Adrenal gland (tissue), 12 donors: ENCODE results near the gene FBLN1. TPM values are rescaled to one million over a fixed set of nuclear protein-coding genes. Genes with fewer than 3 reads are reported as not detected.
A peak's percentile ranks its signal among the peaks of the same experiment; 100 is the strongest.

Experiments used
- DNase-seq, 7 donors: peaks; one replicate each; pipeline ENCODE4 v3.0.0-alpha.2; 2019 to 2020
- H3K27ac ChIP-seq, 5 donors: fragments of 200-600 bp; sonication (generic) in 4 of 5; 1 replicate in 3 of 5; 2 replicates in 2 of 5; pipeline versions ENCODE4 v1.5.1 to v1.8.0; 2016 to 2020; ENCODE audit warnings: mild to moderate bottlenecking in 1 of 5
- H3K27me3 ChIP-seq: fragments of 200-600 bp; 2 replicates; pipeline ENCODE4 v1.8.0; 2021
- H3K36me3 ChIP-seq, 2 donors: fragments of 200-600 bp; replicated peaks in 1 of 2; 1 replicate in 1 of 2; 2 replicates in 1 of 2; pipeline versions ENCODE4 v1.5.1 to v1.8.0; 2018 to 2022
- H3K4me1 ChIP-seq, 2 donors: fragments of 200-600 bp; replicated peaks in 1 of 2; 1 replicate in 1 of 2; 2 replicates in 1 of 2; pipeline versions ENCODE4 v1.5.1 to v1.8.0; 2018 to 2021
- H3K4me3 ChIP-seq, 4 donors: fragments of 200-600 bp; sonication (generic) in 3 of 4; one replicate each; pipeline ENCODE4 v1.5.1; 2016 to 2018
- H3K9me3 ChIP-seq, 3 donors: fragments of 200-600 bp; sonication (generic) in 1 of 3; replicated peaks in 1 of 3; 1 replicate in 2 of 3; 2 replicates in 1 of 3; pipeline versions ENCODE4 v1.5.1 to v1.8.0; 2016 to 2021
- POLR2A ChIP-seq, 2 donors: fragments of 450-650 bp; IDR thresholded peaks; one replicate each; pipeline ENCODE4 v1.6.1; 2017; ENCODE audit warnings: antibody characterized with exemption in 2 of 2, mild to moderate bottlenecking in 2 of 2, moderate library complexity in 1 of 2
- whole genome bisulfite sequencing, 4 donors: extraction: QIAGEN DNeasy Blood & Tissue Kit in 2 of 4; methylation state at CpG; one replicate each; pipeline versions ENCODE4 v1.1.5 to v1.1.7; 2013 to 2017; 5-methylcytosine and 5-hydroxymethylcytosine counted together
- intact Hi-C, 2 donors: fragments of 100-400 bp; cut with DNase I; formaldehyde crosslinking; loops; one replicate each; pipeline versions ENCODE4 v1.14.1 to v1.15.0; 2022 to 2023
- polyA plus RNA-seq, 3 donors: library from polyadenylated mRNA; stranded (reverse); fragments of 200-250 nt in 2 of 3; fragments of 350-450 nt in 1 of 3; fragmentation: Illumina TruSeq in 1 of 3; extraction: RNeasy Lipid Tissue Mini Kit (QIAGEN cat#74804) in 1 of 3; gene quantifications; one replicate each; pipeline ENCODE4 v1.2.3, GENCODE V29; 2013 to 2014
- total RNA-seq, 9 donors: library from RNA; depleted of rRNA in 4 of 9; stranded (reverse); fragments of >200 nt in 4 of 9; fragments of 120-200 nt in 1 of 9; fragmentation: NEBNext Ultra II Directional in 1 of 9; extraction: Animal tissue kit (Norgen Biotek cat#: 25700) in 1 of 9; gene quantifications; one replicate each; pipeline versions ENCODE4 v1.1.0 to v1.2.4, GENCODE V29; 2013 to 2023
- TF ChIP-seq, protein P1 (sequence below), 6 experiments: fragments of 450-650 bp in 4 of 6; fragments of 200-600 bp in 2 of 6; sonication (generic) in 1 of 6; IDR thresholded peaks; 1 replicate in 5 of 6; 2 replicates in 1 of 6; pipeline versions ENCODE4 v1.5.1 to v1.8.0; 2016 to 2021; ENCODE audit warnings: antibody characterized with exemption in 6 of 6, mild to moderate bottlenecking in 2 of 6, moderate library complexity in 1 of 6
- donor health status: healthy with polysubstance abuse.
- donor health status: Bipolar disorder and iron deficiency.
- donor health status: DM: yes; HTN: yes; CAD: no.
- donor health status: DM: no; HTN: no; CAD: no.
- donor health status: DM: no; HTN: no; CAD: no.
- donor health status: DM: yes; HTN: yes; CAD: no.

FBLN1 gene
- total and polyA plus RNA-seq, 12 donors: 13.0 to 387 (median 148) TPM

DNA sequence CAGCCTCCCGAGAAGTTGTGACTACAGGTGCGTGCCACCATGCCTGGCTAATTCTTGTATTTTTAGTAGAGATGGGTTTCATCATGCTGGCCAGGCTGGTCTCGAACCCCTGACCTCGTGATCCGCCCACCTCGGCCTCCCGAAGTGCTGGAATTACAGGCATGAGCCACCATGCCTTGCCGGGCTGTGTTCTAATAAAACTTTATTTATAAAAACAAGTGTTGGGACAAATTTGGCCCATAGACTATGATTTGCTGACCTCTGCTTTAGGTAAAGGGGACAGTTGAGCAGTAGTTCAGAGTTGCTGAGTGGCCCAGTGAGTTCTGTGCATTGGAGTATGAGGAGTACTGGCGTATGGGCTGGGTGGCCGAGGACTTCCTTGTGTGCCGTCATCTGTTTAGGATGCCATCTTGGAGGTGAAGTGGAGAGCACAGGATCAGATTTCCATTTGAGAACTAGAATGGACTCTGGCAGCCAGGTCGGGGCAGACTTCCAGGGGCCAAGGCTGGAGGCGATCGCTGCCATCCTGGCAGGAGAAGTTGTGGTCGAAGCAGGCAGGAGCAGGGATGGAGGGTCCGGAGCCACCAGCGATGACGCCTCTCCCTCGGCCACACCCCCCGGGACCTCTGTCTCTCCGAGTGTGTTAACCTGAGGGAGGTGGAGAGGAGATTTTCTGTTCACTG is 43.8 kb downstream of the FBLN1 start:
- no peak overlapping the region for H3K27ac ChIP-seq

DNA sequence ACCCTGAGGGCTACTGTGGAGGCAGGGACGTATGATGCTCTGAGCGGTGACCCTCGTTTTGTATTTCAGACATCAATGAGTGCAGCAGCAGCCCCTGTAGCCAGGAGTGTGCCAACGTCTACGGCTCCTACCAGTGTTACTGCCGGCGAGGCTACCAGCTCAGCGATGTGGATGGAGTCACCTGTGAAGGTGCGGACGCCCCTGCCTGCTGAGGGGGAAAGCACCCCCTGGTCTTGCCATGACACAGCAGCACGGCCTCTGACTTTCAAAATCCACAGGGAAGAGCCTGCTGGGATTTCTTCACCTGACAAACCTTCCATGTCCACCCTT is 44.3 kb downstream of the FBLN1 start:
- no peak for TF ChIP-seq POLR2A (IDR thresholded peaks at IDR 0.05)
- Histone ChIP-seq H3K27ac (no peak overlapping the region), H3K27me3 (no peaks in the 10 kb centered on the region), H3K4me3 (no peak overlapping the region), H3K36me3 (no peaks in the 10 kb centered on the region), H3K9me3 (no peaks in the 10 kb centered on the region), H3K4me1 (peaks cover 0 to 9% of the 10 kb centered on the region in 2 donors)
- 79 to 92% (median 88%) methylated on average over 11 of the region's 11 CpGs for WGBS, 4 donors
- DNase-seq: no peak
- intact Hi-C loops: loop anchor here in 1 of 2 donors (5.0 kb wide), 1 partner anchor 275 kb away; no protein-coding TSS in a partner anchor

More for the DNA sequence above, 43.8 kb downstream of the FBLN1 start:
- DNase-seq: no peak
- intact Hi-C loops: loop anchor here in 1 of 2 donors (5.0 kb wide), 1 partner anchor 274 kb away; no protein-coding TSS in a partner anchor
- Histone ChIP-seq H3K27me3 (no peaks in the 10 kb centered on the region), H3K4me1 (peaks cover 0 to 6% of the 10 kb centered on the region in 2 donors), H3K9me3 (no peaks in the 10 kb centered on the region), H3K4me3 (no peak overlapping the region), H3K36me3 (no peaks in the 10 kb centered on the region)
- TF ChIP-seq, protein P1, sequence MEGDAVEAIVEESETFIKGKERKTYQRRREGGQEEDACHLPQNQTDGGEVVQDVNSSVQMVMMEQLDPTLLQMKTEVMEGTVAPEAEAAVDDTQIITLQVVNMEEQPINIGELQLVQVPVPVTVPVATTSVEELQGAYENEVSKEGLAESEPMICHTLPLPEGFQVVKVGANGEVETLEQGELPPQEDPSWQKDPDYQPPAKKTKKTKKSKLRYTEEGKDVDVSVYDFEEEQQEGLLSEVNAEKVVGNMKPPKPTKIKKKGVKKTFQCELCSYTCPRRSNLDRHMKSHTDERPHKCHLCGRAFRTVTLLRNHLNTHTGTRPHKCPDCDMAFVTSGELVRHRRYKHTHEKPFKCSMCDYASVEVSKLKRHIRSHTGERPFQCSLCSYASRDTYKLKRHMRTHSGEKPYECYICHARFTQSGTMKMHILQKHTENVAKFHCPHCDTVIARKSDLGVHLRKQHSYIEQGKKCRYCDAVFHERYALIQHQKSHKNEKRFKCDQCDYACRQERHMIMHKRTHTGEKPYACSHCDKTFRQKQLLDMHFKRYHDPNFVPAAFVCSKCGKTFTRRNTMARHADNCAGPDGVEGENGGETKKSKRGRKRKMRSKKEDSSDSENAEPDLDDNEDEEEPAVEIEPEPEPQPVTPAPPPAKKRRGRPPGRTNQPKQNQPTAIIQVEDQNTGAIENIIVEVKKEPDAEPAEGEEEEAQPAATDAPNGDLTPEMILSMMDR (IDR thresholded peaks at IDR 0.05): no peak
- TF ChIP-seq POLR2A (IDR thresholded peaks at IDR 0.05): no peak
- 84 to 90% (median 88%) methylated on average over 20 to 21 of the region's 21 CpGs for WGBS, 4 donors

DNA sequence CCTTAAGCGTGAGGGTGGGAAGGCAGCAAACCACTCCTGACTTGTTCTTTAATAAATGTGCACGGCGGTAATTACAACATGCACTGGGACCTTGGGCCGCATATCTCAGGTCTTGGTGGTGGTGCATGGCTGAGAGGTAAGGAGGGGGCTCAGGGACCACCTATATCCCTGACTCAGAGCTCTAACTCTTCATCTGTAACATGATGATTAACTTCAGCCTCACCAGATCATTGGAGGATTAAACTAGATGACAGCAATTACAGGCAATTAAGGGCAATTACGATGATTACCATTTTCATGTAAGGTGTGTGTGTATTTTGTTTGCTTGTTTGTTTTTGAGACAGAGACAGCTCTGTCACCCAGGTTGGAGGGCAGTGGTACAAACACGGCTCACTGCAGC is 45.0 kb downstream of the FBLN1 start:
- H3K36me3 ChIP-seq: no peaks in the 10 kb centered on the region
- H3K4me1 ChIP-seq: peaks cover 0 to 17% of the 10 kb centered on the region in 2 donors
- intact Hi-C loops: loop anchor here in 1 of 2 donors (5.0 kb wide), 1 partner anchor 275 kb away; no protein-coding TSS in a partner anchor
- H3K27me3 ChIP-seq: no peaks in the 10 kb centered on the region
- no peak for DNase-seq
- no peaks in the 10 kb centered on the region for H3K9me3 ChIP-seq
- no peak overlapping the region for H3K27ac ChIP-seq
- no peak overlapping the region for H3K4me3 ChIP-seq
- 59 to 82% (median 74%) methylated on average over 4 to 6 of the region's 6 CpGs for WGBS, 4 donors
- TF ChIP-seq, protein P1 (IDR thresholded peaks at IDR 0.05): no peak
- no peak for TF ChIP-seq POLR2A (IDR thresholded peaks at IDR 0.05)

DNA sequence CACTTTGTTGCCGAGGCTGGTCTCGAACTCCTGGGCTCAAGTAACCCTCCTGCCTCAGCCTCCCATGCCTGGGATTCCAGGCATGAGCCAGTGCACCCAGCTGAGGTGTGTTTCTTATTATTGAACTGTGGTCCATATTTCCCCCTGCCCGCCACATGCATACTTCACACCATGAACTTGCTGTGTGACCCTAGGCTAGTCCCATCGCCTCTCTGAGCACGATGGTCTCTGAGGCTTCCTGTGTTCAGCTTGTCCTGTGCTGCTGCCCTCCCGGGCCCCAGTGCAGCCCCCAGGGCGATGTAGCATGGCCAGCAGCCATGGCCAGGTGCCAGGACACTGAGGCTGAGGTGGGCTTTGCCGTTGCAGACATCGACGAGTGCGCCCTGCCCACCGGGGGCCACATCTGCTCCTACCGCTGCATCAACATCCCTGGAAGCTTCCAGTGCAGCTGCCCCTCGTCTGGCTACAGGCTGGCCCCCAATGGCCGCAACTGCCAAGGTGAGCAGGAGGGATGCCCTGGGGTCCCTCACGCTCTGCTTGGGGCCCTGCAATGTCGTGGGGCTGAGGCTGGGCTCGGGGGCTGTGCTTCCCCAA is 45.7 kb downstream of the FBLN1 start:
- no peaks in the 10 kb centered on the region for H3K36me3 ChIP-seq
- H3K4me1 ChIP-seq: peaks cover 0 to 23% of the 10 kb centered on the region in 2 donors
- 69 to 87% (median 86%) methylated on average over 3 to 18 of the region's 18 CpGs for WGBS, 4 donors
- no peaks in the 10 kb centered on the region for H3K9me3 ChIP-seq
- TF ChIP-seq, protein P1 (IDR thresholded peaks at IDR 0.05): no peak
- TF ChIP-seq POLR2A (IDR thresholded peaks at IDR 0.05): no peak
- no peaks in the 10 kb centered on the region for H3K27me3 ChIP-seq
- DNase-seq: no peak
- no peak overlapping the region for H3K4me3 ChIP-seq
- peak overlapping the region in 1 of 5 donors; percentile 87 for H3K27ac ChIP-seq
- intact Hi-C loops: loop anchor here in 1 of 2 donors (5.0 kb wide), 1 partner anchor 276 kb away; no protein-coding TSS in a partner anchor
